Eye (tissue), 1 donor: Measurements from ENCODE around the gene KCNA3.

Experiments used
- DNase-seq: peaks from one replicate; pipeline ENCODE4 v3.0.0-alpha.2; 2015

Gene KCNA3

DNA sequence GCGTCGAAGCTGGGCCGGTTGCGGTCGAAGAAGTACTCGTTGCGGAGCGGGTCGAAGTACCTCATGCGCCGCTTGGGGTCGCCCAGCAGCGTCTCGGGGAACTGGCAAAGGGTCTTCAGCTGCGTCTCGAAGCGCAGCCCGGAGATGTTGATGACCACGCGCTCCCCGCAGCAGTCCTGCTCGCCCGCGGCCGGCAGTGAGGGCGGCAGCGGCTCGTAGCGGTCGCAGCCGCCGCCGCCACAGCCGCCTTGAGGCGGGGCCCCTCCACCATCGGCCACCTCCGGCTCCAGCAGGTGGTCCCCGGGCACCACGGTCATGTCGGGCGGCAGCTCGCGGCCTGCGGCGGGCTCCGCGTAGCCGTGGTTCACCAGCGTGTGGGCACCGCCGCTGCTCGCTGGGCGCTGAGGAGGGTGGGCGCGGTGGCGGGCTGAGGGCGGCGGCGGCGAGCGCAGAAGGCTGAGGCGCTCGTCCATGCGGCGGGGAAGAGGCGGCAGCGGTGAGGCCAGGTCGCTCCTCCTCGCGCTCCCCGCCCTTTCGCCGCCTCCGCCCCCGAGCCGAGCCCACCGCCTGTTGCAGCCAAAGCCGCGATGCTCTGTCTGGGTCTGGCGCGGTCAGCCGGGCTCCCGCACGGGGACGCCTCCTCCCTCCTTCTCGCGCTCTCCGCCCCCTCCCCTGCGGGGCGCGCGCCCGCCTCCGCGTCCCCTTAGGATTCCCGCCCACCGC lies at the start of gene KCNA3:
Gene KCNA3 (minus strand): TSS at position 604 of the 723 bp plus-strand sequence. CDS start 131 bp downstream, at position 473.
- peak; percentile 90 for DNase-seq

- no peak for DNase-seq
These were observed 48.1 kb upstream of the KCNA3 start for GRCh38 chr1:110722807-110723206.

GRCh38 chr1:110719908-110720307 lies 45.2 kb upstream of the KCNA3 start:
- no peak for DNase-seq

- DNase-seq, result no peak
These were observed 43.7 kb upstream of the KCNA3 start for GRCh38 chr1:110718452-110718851.

DNA sequence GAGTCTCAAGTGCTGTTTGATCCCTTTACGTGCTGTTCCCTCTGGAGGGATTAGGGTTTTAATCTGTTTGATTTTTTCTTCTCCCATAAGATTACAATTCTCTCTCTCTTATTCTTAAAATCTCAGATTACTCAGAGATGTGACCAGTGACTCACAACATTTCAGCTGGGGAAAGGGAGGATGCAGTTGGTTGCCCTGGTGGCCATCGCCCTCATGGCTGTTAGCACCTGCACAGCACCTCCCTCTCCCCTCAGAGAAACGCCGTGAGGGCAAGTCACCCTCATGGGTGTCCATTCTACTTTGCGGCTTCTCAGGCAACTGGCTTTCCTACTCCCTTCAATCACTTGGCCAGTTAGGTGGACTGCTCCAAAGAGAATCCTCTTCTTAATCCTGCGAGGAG lies 42.4 kb upstream of the KCNA3 start:
- no peak for DNase-seq

GRCh38 chr1:110714374-110714995 lies 39.7 kb upstream of the KCNA3 start:
- peak; percentile 38 for DNase-seq

DNA sequence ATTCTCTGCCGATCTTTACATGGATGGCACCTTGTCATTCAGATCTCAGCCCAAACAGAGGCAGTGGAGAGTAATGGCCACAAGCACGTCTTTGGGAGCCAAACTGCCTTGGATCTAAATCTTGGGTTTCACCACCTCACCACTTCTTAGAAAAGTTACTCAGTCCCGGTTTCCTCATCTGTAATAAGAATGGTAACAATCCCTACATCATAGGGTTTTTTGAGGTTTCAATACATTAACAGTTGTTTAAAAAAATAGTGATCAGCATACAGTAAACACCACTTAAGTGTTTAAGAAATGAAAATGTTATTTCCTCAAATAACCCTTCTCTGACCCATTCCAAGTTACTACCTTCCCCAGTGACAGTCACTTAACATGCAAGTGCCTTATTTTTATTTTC lies 38.5 kb upstream of the KCNA3 start:
- DNase-seq, result no peak

DNA sequence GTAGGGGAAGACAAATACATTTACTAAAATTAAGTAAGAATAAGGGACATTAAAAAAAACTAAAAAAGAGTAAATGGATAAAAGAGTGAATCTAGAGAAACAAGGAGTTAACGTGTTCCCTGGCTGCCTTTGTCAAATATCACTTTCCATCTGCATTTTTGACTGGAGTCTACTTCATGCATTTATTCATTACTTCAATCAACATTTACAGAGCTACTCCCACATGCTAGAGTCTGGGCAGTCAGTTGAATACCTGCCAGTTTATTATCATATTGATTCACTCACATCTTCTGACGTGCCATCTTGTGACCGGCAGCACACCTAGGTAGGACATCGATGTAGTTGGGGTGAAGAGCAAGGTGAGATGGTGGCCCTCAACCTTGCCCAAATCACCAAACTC lies 35.6 kb upstream of the KCNA3 start:
- no peak for DNase-seq

DNA sequence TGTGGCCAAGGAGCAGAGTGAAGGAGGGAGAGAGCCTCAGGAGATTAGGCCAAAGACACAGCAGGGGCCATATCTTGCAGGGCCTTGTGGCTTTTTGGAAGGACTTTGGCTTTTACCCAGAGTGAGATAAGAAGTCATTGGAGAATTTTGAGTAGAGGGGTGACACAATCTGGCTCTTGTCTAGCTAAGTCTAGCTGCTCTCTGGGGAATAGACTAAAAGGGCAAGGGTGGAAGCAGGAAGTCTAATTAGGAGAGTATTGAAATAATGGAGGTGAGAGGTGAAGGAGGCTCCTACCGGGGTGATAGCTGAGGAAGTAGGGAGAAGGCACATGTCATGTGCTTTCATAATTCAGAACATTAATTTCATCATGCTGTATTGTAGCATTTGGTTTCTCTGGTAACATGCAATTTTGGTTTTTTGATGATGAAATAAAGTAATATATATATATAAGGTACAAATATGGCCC lies 34.3 kb upstream of the KCNA3 start:
- no peak for DNase-seq

- no peak for DNase-seq
These were observed 32.5 kb upstream of the KCNA3 start for GRCh38 chr1:110707232-110707631.

- no peak for DNase-seq
These were observed 31.9 kb upstream of the KCNA3 start for GRCh38 chr1:110706621-110707020.

GRCh38 chr1:110702260-110702659 lies 27.5 kb upstream of the KCNA3 start:
- DNase-seq, result no peak

DNA sequence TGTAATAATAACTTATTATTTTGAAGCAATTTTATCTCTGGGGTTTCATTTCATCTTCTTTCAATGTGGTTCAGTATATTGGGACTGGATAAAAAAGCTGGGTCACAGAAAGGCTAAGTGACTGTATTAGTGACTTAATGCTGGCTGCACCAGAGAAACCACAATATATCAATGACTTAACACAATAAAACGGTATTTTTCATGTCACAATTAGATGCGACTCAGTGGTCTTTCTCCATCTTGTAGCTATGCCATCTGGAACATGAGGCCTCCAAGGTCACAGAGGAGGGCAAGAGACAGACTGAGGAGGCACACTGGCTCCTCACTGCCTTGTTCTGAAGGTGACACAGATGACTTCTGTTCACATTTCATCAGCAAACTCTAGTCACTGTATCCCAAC lies 26.0 kb upstream of the KCNA3 start:
- no peak for DNase-seq

- no peak for DNase-seq
These were observed 22.9 kb upstream of the KCNA3 start for GRCh38 chr1:110697606-110698005.

GRCh38 chr1:110696818-110697217 lies 22.1 kb upstream of the KCNA3 start:
- no peak for DNase-seq

DNA sequence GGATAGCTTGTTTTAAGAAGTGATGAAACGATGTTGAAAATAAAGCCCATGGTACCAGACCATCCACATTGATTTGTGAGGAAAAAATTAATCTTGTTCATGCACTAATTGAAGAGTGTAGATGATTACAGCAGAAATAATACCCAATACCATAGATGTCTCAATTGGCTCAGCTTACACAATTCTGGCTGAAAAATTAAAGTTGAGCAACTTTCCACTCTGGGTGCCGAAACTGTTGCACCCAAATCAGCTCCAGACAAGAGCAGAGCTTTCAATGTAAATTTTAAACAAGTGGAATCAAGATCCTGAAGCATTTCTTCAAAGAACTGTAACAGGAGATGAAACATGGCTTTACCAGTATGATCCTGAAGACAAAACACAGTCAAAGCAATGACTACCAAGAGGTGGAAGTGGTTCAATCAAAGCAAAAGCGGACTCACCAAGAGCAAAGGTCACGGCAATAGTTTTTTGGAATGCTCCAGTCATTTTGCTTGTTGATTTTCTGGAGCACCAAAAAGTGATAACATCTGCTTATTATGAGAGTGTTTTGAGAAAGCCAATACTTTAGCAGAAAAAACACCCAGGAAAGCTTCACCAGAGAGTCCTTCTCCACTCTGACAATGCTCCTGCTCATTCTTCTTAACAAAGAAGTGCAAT lies 16.1 kb upstream of the KCNA3 start:
- no peak for DNase-seq

DNA sequence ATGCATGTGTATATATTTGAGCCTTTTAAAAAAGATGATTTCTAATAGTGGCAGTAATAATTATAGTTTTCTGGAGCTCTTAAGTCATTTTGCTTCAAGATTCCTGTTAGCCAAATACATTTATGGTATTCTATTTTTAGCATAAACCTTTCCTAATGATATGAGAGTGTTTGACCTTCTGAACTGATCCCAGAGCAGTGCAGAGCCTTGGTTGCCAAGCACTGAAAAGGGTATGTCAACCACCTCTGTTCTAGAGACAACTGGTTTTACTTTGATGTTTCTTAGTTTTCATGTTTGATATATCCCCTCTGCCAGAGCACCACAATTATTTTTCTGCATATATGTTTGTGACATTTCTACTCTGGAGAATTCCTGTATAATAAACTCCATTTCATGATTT lies 15.1 kb upstream of the KCNA3 start:
- no peak for DNase-seq

- DNase-seq, result no peak
These were observed 13.8 kb upstream of the KCNA3 start for GRCh38 chr1:110688514-110688913.

DNA sequence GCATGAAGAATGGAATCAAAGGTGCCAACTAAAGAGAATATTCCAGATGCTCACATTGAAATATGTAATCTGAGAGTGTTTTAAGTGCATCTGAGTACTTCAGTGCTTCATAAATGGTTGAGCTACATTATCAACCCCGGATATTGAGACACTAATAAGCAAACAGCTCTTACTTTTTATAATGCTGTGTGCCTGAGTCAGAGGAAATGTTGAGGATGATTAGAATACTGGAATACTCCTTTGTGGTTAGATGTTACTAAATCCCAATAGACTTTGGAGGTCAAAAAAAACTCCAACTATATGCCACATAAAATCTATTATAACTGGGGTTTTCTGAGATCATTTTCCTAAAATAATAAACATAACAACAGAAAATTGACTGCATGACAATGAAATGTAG lies 12.5 kb upstream of the KCNA3 start:
- DNase-seq, result no peak

GRCh38 chr1:110686188-110686587 lies 11.4 kb upstream of the KCNA3 start:
- DNase-seq, result no peak

GRCh38 chr1:110684491-110684890 lies 9.8 kb upstream of the KCNA3 start:
- no peak for DNase-seq

GRCh38 chr1:110682898-110683297 lies 8.2 kb upstream of the KCNA3 start:
- DNase-seq, result no peak

GRCh38 chr1:110680036-110680735 lies 5.4 kb upstream of the KCNA3 start:
- DNase-seq, result no peak

GRCh38 chr1:110677526-110677925 lies 2.8 kb upstream of the KCNA3 start:
- peak; percentile 2 for DNase-seq
